NT2/D1 (cell line): ENCODE results near the gene CUL3.

Experiments
- SUZ12 ChIP-seq: IDR thresholded peaks from 2 replicates; pipeline ENCODE4 v1.6.1; 2011; ENCODE audit not compliant: insufficient read length, insufficient read depth; ENCODE audit errors: extremely low read depth
- YY1 ChIP-seq: IDR thresholded peaks from 2 replicates; pipeline ENCODE4 v1.6.1; 2011; ENCODE audit not compliant: insufficient read length, insufficient read depth
- ZNF274 ChIP-seq: IDR thresholded peaks from 2 replicates; pipeline ENCODE4 v1.6.1; 2011; ENCODE audit warnings: mild to moderate bottlenecking, low read depth, low read length

GRCh38 chr2:224479826-224480225, 105.3 kb downstream of the CUL3 start:
- TF ChIP-seq YY1 (no peak), ZNF274 (no peak), SUZ12 (no peak)
